Camera-type eye (tissue), 1 donor: Measurements from ENCODE around the gene GNA14. TPM values are rescaled to one million over a fixed set of nuclear protein-coding genes. Genes with fewer than 3 reads are reported as not detected.

Experiments
- total RNA-seq: library from RNA; depleted of rRNA; stranded (reverse); fragments of >200 nt; gene quantifications from one replicate; pipeline ENCODE4 v1.2.3, GENCODE V29; 2014

The GNA14 gene
- total RNA-seq: 4.3 TPM

DNA sequence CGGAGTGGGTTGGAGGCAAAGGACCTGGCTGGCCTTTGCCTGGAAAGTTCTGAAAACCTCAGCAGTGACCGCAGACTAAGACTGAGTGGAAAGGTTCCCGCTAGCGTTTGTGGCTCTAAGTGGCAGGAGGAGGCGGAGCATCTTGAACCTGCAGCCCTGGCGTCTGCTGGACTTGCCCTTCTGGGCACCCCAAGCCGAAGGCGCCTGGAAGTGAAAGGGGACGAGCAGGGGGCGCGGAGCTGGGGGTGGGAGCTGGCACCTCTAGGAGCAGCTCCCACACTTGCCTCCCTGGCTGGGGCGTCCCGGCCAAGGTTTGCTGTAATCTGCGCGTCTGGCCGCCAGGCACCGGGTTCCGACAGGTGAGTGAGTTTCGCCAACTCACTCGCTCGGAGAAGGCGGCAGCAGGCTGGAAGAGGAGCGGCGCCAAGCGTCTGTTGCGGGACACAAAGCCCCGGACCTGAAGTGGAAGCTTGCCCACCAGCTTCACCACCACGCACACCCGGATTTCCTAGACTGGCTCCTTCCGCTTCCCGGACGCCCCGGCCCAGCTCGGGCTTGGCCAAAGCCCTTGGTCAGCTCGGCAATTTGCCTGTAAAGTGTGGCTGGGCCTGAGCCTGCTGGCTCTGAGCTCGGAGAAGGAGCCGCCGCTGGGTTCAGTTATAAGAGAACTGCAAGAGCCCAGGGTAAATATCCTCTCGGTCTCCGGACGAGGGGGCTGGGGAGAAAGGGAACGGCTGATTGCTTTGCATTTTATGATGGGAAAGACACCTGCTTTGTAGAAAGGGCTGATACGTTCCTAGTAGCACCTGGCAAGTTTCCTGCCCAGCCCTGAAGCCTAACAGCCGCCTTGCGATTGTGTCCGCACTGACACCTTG lies at the start of gene GNA14:
GNA14 (minus strand) TSS at position 89 of the 875 bp plus-strand sequence. CDS start 529 bp downstream, outside the sequence.

